Activated naive CD8-positive, alpha-beta T cell treated with anti-CD3 and anti-CD28 coated beads, Interleukin-2, amount 10 ng/mL, durations not matched to agents 7 days and 5 days (primary cell): ENCODE data around the gene SOX6. TPM values are rescaled to one million over a fixed set of nuclear protein-coding genes. Genes with fewer than 3 reads are reported as not detected.

ENCODE experiments used
- ATAC-seq: fragments of 150-1000 bp; cut with Tn5 transposase; one replicate; pipeline ENCODE4 v1.10.0; 2021; ENCODE audit warnings: low read depth, moderate library complexity
- POLR2A ChIA-PET: fragments of 350-600 bp; sonication (Branson Sonifier 250); formaldehyde crosslinking; loops from one replicate; lab custom pipeline; 2021; ENCODE audit warnings: antibody characterized with exemption; lab: Charles Lee
- DNase-seq: peaks from one replicate; pipeline ENCODE4 v3.0.0; 2021
- H3K27ac Mint-ChIP-seq: one replicate; pipeline ENCODE4 v1.8.0; 2022; ENCODE audit warnings: mild to moderate bottlenecking, mixed read lengths
- H3K27me3 Mint-ChIP-seq: one replicate; pipeline ENCODE4 v1.8.0; 2022; ENCODE audit warnings: mild to moderate bottlenecking, moderate library complexity, mixed read lengths
- H3K36me3 Mint-ChIP-seq: one replicate; pipeline ENCODE4 v1.8.0; 2021; ENCODE audit warnings: mild to moderate bottlenecking, mixed read lengths
- H3K4me1 Mint-ChIP-seq: one replicate; pipeline ENCODE4 v1.8.0; 2021; ENCODE audit warnings: mixed read lengths
- H3K4me3 Mint-ChIP-seq: one replicate; pipeline ENCODE4 v1.8.0; 2022; ENCODE audit warnings: mild to moderate bottlenecking, moderate library complexity, mixed read lengths
- H3K9me3 Mint-ChIP-seq: one replicate; pipeline ENCODE4 v1.8.0; 2021; ENCODE audit warnings: mixed read lengths
- total RNA-seq, 2 experiments: library from RNA; stranded (reverse); gene quantifications; one replicate each; pipeline ENCODE4 v1.2.3, GENCODE V29; 2021

Gene SOX6
- total RNA-seq, 2 experiments from 2014 or later, result not detected

DNA sequence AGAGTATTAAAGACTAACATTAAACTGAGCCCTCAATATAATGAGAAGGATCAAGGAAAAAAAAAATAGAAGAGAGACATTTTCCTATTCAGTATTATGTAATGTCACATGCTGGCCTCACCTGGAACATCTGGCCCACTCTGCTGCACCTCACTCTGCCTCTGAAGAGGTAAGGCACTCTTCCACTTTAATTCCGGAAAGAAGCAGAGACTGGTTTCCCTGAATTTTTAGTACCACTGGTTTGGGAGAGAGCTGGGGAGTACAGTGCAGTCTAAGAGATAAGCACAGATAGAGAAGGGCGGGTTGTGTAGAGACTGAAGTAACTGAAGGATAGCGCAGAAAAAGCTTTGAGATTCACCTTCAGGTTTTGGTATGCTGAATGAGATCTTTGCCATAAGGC, 178.7 kb downstream of the SOX6 start:
- no peaks in the 10 kb centered on the region for H3K9me3 Mint-ChIP-seq
- DNase-seq, result no peak
- POLR2A ChIA-PET, result no interaction called here
- H3K4me1 Mint-ChIP-seq, result no peaks in the 10 kb centered on the region
- H3K27ac Mint-ChIP-seq, result no peak overlapping the region
- ATAC-seq, result no peak
- H3K36me3 Mint-ChIP-seq, result no peaks in the 10 kb centered on the region
- H3K27me3 Mint-ChIP-seq, result no peaks in the 10 kb centered on the region
- H3K4me3 Mint-ChIP-seq, result no peak overlapping the region

GRCh38 chr11:16173798-16174197, 182.5 kb downstream of the SOX6 start:
- H3K9me3 Mint-ChIP-seq, result no peaks in the 10 kb centered on the region
- POLR2A ChIA-PET, result no interaction called here
- H3K4me1 Mint-ChIP-seq, result no peaks in the 10 kb centered on the region
- no peaks in the 10 kb centered on the region for H3K36me3 Mint-ChIP-seq
- no peak overlapping the region for H3K27ac Mint-ChIP-seq
- H3K27me3 Mint-ChIP-seq, result no peaks in the 10 kb centered on the region
- H3K4me3 Mint-ChIP-seq, result no peak overlapping the region
- ATAC-seq, result no peak
- no peak for DNase-seq

- no peak for DNase-seq
- H3K27me3 Mint-ChIP-seq, result no peaks in the 10 kb centered on the region
Measured at GRCh38 chr11:16171882-16172281, 184.5 kb downstream of the SOX6 start.

GRCh38 chr11:16169956-16170847, 186.1 kb downstream of the SOX6 start:
- Mint-ChIP-seq H3K9me3 (no peaks in the 10 kb centered on the region), H3K27me3 (no peaks in the 10 kb centered on the region), H3K4me1 (no peaks in the 10 kb centered on the region), H3K36me3 (no peaks in the 10 kb centered on the region), H3K27ac (no peak overlapping the region), H3K4me3 (no peak overlapping the region)
- POLR2A ChIA-PET, result no interaction called here
- ATAC-seq, result no peak
- DNase-seq, result no peak

More at GRCh38 chr11:16171882-16172281, 184.5 kb downstream of the SOX6 start:
- Mint-ChIP-seq H3K36me3 (no peaks in the 10 kb centered on the region), H3K9me3 (no peaks in the 10 kb centered on the region), H3K27ac (no peak overlapping the region), H3K4me1 (no peaks in the 10 kb centered on the region), H3K4me3 (no peak overlapping the region)
- ATAC-seq, result no peak
- POLR2A ChIA-PET, result no interaction called here

DNA sequence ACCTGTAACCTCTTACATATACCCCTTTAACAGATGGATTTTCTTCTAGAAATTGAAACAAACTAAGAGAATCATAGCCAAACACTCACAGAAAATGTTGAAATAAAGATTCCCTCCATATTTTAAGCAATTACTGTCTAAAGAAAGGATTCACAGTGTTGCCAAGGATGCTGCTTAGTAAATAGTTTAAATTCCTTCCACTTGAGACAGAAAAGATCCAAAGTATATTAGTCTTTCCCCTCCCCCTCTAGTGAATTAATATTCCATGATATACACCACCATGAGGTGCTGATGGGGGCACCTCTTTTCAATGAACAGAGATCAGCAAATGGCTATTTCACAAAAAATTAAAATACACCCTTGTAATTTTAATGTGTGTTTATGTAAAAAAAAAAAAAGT, 186.8 kb downstream of the SOX6 start:
- H3K27ac Mint-ChIP-seq, result no peak overlapping the region
- POLR2A ChIA-PET, result no interaction called here
- DNase-seq (no peak), ATAC-seq (no peak)
- no peak overlapping the region for H3K4me3 Mint-ChIP-seq
- no peaks in the 10 kb centered on the region for H3K9me3 Mint-ChIP-seq
- no peaks in the 10 kb centered on the region for H3K4me1 Mint-ChIP-seq
- no peaks in the 10 kb centered on the region for H3K27me3 Mint-ChIP-seq
- no peaks in the 10 kb centered on the region for H3K36me3 Mint-ChIP-seq

GRCh38 chr11:16167706-16168487, 188.4 kb downstream of the SOX6 start:
- DNase-seq, result no peak
- POLR2A ChIA-PET, result no interaction called here
- H3K4me1 Mint-ChIP-seq, result no peaks in the 10 kb centered on the region
- H3K36me3 Mint-ChIP-seq, result no peaks in the 10 kb centered on the region
- no peak for ATAC-seq
- no peak overlapping the region for H3K27ac Mint-ChIP-seq
- H3K27me3 Mint-ChIP-seq, result no peaks in the 10 kb centered on the region
- H3K9me3 Mint-ChIP-seq, result no peaks in the 10 kb centered on the region
- H3K4me3 Mint-ChIP-seq, result no peak overlapping the region

GRCh38 chr11:16166571-16166970, 189.8 kb downstream of the SOX6 start:
- Mint-ChIP-seq H3K4me1 (no peaks in the 10 kb centered on the region), H3K9me3 (no peaks in the 10 kb centered on the region), H3K27me3 (no peaks in the 10 kb centered on the region), H3K4me3 (no peak overlapping the region), H3K36me3 (no peaks in the 10 kb centered on the region), H3K27ac (no peak overlapping the region)
- ATAC-seq (no peak), DNase-seq (no peak)
- POLR2A ChIA-PET, result no interaction called here

DNA sequence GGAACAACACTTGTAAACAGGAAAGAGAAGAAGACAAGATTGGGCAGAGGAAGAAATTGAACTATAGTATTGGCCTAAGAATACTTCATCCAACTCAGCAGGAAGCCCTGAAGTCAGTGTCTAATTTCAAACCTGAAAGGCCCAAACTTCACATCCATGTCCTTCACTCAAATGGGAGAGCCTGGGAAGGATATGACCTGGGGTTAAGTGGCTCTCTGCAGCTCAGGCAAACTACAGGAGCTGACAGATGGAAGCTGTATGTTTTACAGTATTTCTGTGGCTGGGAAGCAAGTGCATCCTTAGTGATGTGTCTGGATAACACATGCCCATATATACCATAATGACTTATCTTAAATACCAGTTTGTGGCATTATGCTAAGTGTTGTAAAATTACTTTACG, 196.2 kb downstream of the SOX6 start:
- Mint-ChIP-seq H3K27ac (no peak overlapping the region), H3K4me3 (no peak overlapping the region), H3K36me3 (no peaks in the 10 kb centered on the region), H3K27me3 (no peaks in the 10 kb centered on the region), H3K9me3 (no peaks in the 10 kb centered on the region), H3K4me1 (no peaks in the 10 kb centered on the region)
- POLR2A ChIA-PET, result no interaction called here
- no peak for ATAC-seq
- no peak for DNase-seq

DNA sequence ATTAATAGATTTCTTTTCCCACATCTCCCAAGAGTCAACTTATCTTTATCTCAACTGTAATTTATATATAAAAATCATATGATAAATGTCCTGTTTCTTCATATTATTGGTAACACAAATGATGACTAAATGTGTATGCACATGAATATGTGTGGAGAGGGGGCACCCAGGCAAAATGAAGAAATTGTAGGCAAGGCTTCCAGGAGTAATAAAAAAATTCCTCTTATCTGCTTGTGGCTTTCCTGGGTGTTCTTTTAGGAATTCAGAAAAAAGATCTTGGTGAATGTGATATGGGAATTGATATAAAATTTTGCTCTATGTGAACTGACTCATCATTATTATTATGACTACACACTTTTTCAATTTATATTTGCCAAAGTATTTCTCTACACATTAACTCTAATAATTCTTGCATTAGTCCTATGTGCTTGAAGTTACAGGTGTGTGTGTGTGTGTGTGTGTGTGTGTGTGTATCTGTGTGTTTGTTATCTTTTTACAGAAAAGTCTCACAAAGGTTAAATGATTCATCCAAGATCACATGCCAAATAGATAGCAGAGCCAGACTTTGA, 197.8 kb downstream of the SOX6 start:
- Mint-ChIP-seq H3K9me3 (no peaks in the 10 kb centered on the region), H3K4me1 (no peaks in the 10 kb centered on the region), H3K4me3 (no peak overlapping the region), H3K36me3 (no peaks in the 10 kb centered on the region), H3K27ac (no peak overlapping the region), H3K27me3 (no peaks in the 10 kb centered on the region)
- no peak for DNase-seq
- ATAC-seq, result no peak
- POLR2A ChIA-PET, result no interaction called here

GRCh38 chr11:16157327-16157726, 199.0 kb downstream of the SOX6 start:
- Mint-ChIP-seq H3K27me3 (no peaks in the 10 kb centered on the region), H3K27ac (no peak overlapping the region), H3K4me1 (no peaks in the 10 kb centered on the region), H3K4me3 (no peak overlapping the region), H3K9me3 (no peaks in the 10 kb centered on the region), H3K36me3 (no peaks in the 10 kb centered on the region)
- POLR2A ChIA-PET, result no interaction called here
- ATAC-seq (no peak), DNase-seq (no peak)

DNA sequence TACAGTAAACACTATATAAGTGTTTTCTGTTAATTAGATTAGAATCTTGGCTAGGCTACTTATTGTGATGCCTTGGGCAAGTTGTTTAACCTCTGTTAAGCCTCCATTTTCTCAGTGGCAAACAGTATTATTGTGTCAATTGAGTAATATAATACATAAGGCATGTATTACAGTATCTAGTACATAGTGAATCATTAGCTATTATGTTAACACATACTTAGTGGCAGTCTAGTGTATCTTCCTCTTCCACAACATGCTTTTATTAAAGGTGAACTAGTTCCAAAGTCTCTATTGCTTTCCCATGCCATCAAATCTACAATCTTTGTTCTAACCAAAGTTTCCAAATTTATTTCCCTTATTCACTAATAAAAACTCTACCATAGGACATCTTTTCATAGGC, 200.9 kb downstream of the SOX6 start:
- no peak for DNase-seq
- H3K4me1 Mint-ChIP-seq, result no peaks in the 10 kb centered on the region
- POLR2A ChIA-PET, result no interaction called here

GRCh38 chr11:16154715-16155396, 201.5 kb downstream of the SOX6 start:
- Mint-ChIP-seq H3K4me3 (no peak overlapping the region), H3K4me1 (no peaks in the 10 kb centered on the region), H3K27me3 (no peaks in the 10 kb centered on the region), H3K27ac (no peak overlapping the region), H3K9me3 (peaks cover 2% of the 10 kb centered on the region), H3K36me3 (no peaks in the 10 kb centered on the region)
- DNase-seq (no peak), ATAC-seq (no peak)
- POLR2A ChIA-PET, result no interaction called here

More for the DNA sequence above, 200.9 kb downstream of the SOX6 start:
- H3K9me3 Mint-ChIP-seq, result peaks cover under 1% of the 10 kb centered on the region
- H3K36me3 Mint-ChIP-seq, result no peaks in the 10 kb centered on the region
- H3K27ac Mint-ChIP-seq, result no peak overlapping the region
- H3K4me3 Mint-ChIP-seq, result no peak overlapping the region
- ATAC-seq, result no peak
- H3K27me3 Mint-ChIP-seq, result no peaks in the 10 kb centered on the region

DNA sequence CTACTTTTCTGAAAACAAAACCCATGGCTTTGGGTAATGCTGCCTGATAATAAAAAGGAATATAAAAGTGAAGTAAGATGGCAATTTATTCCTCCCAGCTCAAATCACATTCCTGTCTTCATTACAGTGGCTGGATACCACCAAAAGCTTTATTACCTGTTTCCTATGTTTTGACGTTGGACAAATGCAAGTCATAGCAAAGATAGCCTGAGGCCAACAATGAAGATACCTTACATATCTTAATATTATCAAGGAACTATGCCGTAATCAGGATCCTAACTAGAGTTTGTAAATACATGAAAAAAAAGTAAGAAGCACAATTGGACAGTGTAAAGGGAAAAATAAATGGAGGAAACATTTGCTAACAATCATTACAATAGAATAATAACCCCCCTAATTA, 202.4 kb downstream of the SOX6 start:
- ATAC-seq, result no peak

More for the DNA sequence above, 202.4 kb downstream of the SOX6 start:
- peaks cover 2% of the 10 kb centered on the region for H3K9me3 Mint-ChIP-seq
- H3K27me3 Mint-ChIP-seq, result no peaks in the 10 kb centered on the region
- DNase-seq, result no peak
- H3K36me3 Mint-ChIP-seq, result no peaks in the 10 kb centered on the region
- H3K27ac Mint-ChIP-seq, result no peak overlapping the region
- no peak overlapping the region for H3K4me3 Mint-ChIP-seq
- no peaks in the 10 kb centered on the region for H3K4me1 Mint-ChIP-seq
- POLR2A ChIA-PET, result no interaction called here
